Spleen (tissue), 7 donors: ENCODE results near the gene ADCY2.

Experiments
- POLR2A ChIP-seq, 3 donors: fragments of 450-650 bp; IDR thresholded peaks; one replicate each; pipeline ENCODE4 v1.5.1; 2017; ENCODE audit warnings: antibody characterized with exemption in 3 of 3, mild to moderate bottlenecking in 1 of 3
- TF ChIP-seq, protein P1 (sequence below), 11 experiments: fragments of 200-600 bp in 7 of 11; fragments of 450-650 bp in 4 of 11; sonication (generic) in 4 of 11; IDR thresholded peaks in 8 of 11; conservative IDR thresholded peaks in 3 of 11; 1 replicate in 7 of 11; 2 replicates in 4 of 11; pipeline versions ENCODE4 v1.4.0 to v1.8.0; 2016 to 2021; ENCODE audit warnings: antibody characterized with exemption in 11 of 11, inconsistent platforms in 4 of 11, mild to moderate bottlenecking in 1 of 11
- donor health status: DM: no; HTN: no; CAD: no; lungs with moderate emphysema.
- donor health status: DM: no; HTN: no; CAD: no.
- donor health status: DM: no; HTN: no; CAD: no.

DNA sequence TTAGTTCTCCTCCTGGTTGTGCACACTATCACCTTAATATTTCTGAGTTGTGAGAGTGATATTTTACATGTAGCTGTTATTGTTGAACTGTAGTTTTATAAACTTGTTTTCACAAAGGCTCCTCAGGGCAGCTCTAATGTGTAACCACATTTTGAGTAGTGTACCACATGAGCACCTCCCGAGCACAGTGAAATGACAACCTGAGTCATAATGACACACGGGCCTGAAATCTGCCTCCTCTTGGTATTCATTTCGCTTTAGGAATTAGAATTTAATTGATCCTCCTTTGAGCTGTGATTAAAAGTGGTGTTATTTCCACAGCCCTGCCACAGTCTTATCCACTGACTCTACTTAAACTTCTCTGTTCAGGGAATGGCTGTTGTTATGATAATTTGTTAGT is 480.9 kb downstream of the ADCY2 start:
- TF ChIP-seq POLR2A (IDR thresholded peaks at IDR 0.05): no peak
- TF ChIP-seq, protein P1, sequence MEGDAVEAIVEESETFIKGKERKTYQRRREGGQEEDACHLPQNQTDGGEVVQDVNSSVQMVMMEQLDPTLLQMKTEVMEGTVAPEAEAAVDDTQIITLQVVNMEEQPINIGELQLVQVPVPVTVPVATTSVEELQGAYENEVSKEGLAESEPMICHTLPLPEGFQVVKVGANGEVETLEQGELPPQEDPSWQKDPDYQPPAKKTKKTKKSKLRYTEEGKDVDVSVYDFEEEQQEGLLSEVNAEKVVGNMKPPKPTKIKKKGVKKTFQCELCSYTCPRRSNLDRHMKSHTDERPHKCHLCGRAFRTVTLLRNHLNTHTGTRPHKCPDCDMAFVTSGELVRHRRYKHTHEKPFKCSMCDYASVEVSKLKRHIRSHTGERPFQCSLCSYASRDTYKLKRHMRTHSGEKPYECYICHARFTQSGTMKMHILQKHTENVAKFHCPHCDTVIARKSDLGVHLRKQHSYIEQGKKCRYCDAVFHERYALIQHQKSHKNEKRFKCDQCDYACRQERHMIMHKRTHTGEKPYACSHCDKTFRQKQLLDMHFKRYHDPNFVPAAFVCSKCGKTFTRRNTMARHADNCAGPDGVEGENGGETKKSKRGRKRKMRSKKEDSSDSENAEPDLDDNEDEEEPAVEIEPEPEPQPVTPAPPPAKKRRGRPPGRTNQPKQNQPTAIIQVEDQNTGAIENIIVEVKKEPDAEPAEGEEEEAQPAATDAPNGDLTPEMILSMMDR (IDR thresholded peaks at IDR 0.05 in 8 of 11, conservative IDR thresholded peaks at IDR 0.05 in 3 of 11): no peak
